CD4-positive, CD25-positive, alpha-beta regulatory T cell (primary cell): ENCODE measurements around the gene DNAJC28. TPM values are rescaled to one million over a fixed set of nuclear protein-coding genes. Genes with fewer than 3 reads are reported as not detected.

Source experiments
- ATAC-seq, 2 donors: fragments of 150-1000 bp; cut with Tn5 transposase; one replicate each; pipeline ENCODE4 v1.10.0; 2021; ENCODE audit warnings: low read depth in 2 of 2, moderate number of reproducible peaks in 2 of 2, moderate library complexity in 1 of 2
- DNase-seq, 3 donors: peaks; one replicate each; pipeline versions ENCODE4 v3.0.0 to v3.0.0-alpha.2; 2012 to 2022; ENCODE audit warnings: mixed read lengths in 1 of 3
- H3K27ac ChIP-seq: one replicate; pipeline ENCODE4 v1.7.0; 2013; ENCODE audit warnings: mild to moderate bottlenecking, low read length; ENCODE audit not compliant: insufficient read depth, poor library complexity, severe bottlenecking
- H3K27me3 ChIP-seq: one replicate; pipeline ENCODE4 v1.7.0; 2013; ENCODE audit warnings: low read length; ENCODE audit not compliant: control insufficient read depth, insufficient read depth
- H3K36me3 ChIP-seq: one replicate; pipeline ENCODE4 v1.7.0; 2013; ENCODE audit warnings: mild to moderate bottlenecking, low read length, moderate library complexity; ENCODE audit not compliant: control insufficient read depth, insufficient read depth
- H3K4me1 ChIP-seq: 2 replicates; pipeline ENCODE4 v1.7.0; 2013; ENCODE audit warnings: mild to moderate bottlenecking, low read length; ENCODE audit not compliant: insufficient read depth, control insufficient read depth, poor library complexity, severe bottlenecking
- H3K4me3 ChIP-seq: one replicate; pipeline ENCODE4 v1.7.0; 2013; ENCODE audit warnings: low read depth, mild to moderate bottlenecking, low read length, moderate library complexity
- H3K9me3 ChIP-seq, 2 experiments: 1 replicate in 1 of 2; 2 replicates in 1 of 2; pipeline ENCODE4 v1.7.0; 2013; ENCODE audit warnings: low read length in 2 of 2, mild to moderate bottlenecking in 1 of 2, moderate library complexity in 1 of 2; ENCODE audit not compliant: control insufficient read depth in 2 of 2
- H3K27ac Mint-ChIP-seq, 3 donors: one replicate each; pipeline ENCODE4 v1.8.0; 2020 to 2022; ENCODE audit warnings: mild to moderate bottlenecking in 3 of 3, mixed read lengths in 3 of 3, moderate library complexity in 2 of 3
- H3K27me3 Mint-ChIP-seq: one replicate; pipeline ENCODE4 v1.8.0; 2022; ENCODE audit warnings: mild to moderate bottlenecking, mixed read lengths
- H3K36me3 Mint-ChIP-seq: one replicate; pipeline ENCODE4 v1.8.0; 2020; ENCODE audit warnings: mixed read lengths
- H3K4me1 Mint-ChIP-seq, 4 donors: one replicate each; pipeline ENCODE4 v1.8.0; 2020 to 2022; ENCODE audit warnings: mixed read lengths in 4 of 4, mild to moderate bottlenecking in 1 of 4
- H3K4me3 Mint-ChIP-seq, 4 donors: one replicate each; pipeline ENCODE4 v1.8.0; 2020 to 2022; ENCODE audit warnings: mild to moderate bottlenecking in 4 of 4, mixed read lengths in 4 of 4, moderate library complexity in 3 of 4
- H3K9me3 Mint-ChIP-seq, 7 donors: one replicate each; pipeline ENCODE4 v1.8.0; 2020 to 2022; ENCODE audit warnings: mixed read lengths in 7 of 7, mild to moderate bottlenecking in 3 of 7, moderate library complexity in 2 of 7
- polyA plus RNA-seq, 4 donors: library from polyadenylated mRNA; unstranded; fragments of 300-500 nt; fragmentation: Illumina TruSeq; gene quantifications; one replicate each; pipeline ENCODE4 v1.2.3, GENCODE V29; 2021
- total RNA-seq: library from RNA; stranded (reverse); gene quantifications from one replicate; pipeline ENCODE4 v1.2.3, GENCODE V29; 2022

DNAJC28 gene
- total and polyA plus RNA-seq, 5 donors from 2014 or later: 0.17 to 0.78 (median 0.70) TPM

DNA sequence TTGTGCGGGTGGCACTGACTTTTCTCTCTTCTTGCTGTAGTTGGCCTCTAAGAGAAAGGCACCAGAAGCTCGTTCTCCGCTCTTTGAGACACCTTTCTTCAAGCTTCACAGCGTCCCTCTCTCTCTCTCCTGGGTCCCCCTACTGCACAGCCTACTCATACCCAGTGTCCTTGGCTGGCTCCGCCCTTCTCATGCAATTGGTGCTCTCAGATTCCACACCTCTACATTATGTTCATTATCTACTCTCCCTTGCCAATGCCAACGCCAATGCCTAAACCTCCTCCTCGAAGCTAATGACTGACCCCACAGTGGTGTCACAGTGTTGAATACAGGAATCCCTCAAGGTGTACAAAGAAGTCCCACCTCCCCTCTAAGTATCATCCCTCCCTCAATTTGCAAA lies 4.8 kb upstream of the DNAJC28 start:
- peaks cover 5% of the 10 kb centered on the region for H3K4me1 ChIP-seq
- DNase-seq (no peak), ATAC-seq (no peak)
- no peak overlapping the region for H3K27ac ChIP-seq
- no peaks in the 10 kb centered on the region for H3K36me3 ChIP-seq
- peaks cover 3 to 7% (median 5%) of the 10 kb centered on the region in 4 donors for H3K4me1 Mint-ChIP-seq
- peaks cover 16% of the 10 kb centered on the region for H3K27me3 Mint-ChIP-seq
- H3K27ac Mint-ChIP-seq: no peak overlapping the region
- no peaks in the 10 kb centered on the region for H3K36me3 Mint-ChIP-seq
- peak overlapping the region in 1 of 4 donors; percentile 2 for H3K4me3 Mint-ChIP-seq
- H3K4me3 ChIP-seq: no peak overlapping the region
- no peaks in the 10 kb centered on the region for H3K9me3 ChIP-seq
- peaks cover 0 to 1% (median 0%) of the 10 kb centered on the region in 7 donors for H3K9me3 Mint-ChIP-seq
- no peaks in the 10 kb centered on the region for H3K27me3 ChIP-seq

GRCh38 chr21:33495743-33496142 lies 4.2 kb upstream of the DNAJC28 start:
- H3K4me3 ChIP-seq: no peak overlapping the region
- H3K4me3 Mint-ChIP-seq: no peak overlapping the region
- peaks cover 3 to 10% (median 6%) of the 10 kb centered on the region in 4 donors for H3K4me1 Mint-ChIP-seq
- H3K27ac Mint-ChIP-seq: no peak overlapping the region
- H3K9me3 Mint-ChIP-seq: peaks cover 0 to 1% (median 0%) of the 10 kb centered on the region in 7 donors
- no peaks in the 10 kb centered on the region for H3K27me3 ChIP-seq
- DNase-seq (no peak), ATAC-seq (no peak)
- H3K36me3 Mint-ChIP-seq: no peaks in the 10 kb centered on the region
- peaks cover 10% of the 10 kb centered on the region for H3K4me1 ChIP-seq
- H3K36me3 ChIP-seq: no peaks in the 10 kb centered on the region
- no peak overlapping the region for H3K27ac ChIP-seq
- H3K27me3 Mint-ChIP-seq: peaks cover 16% of the 10 kb centered on the region
- no peaks in the 10 kb centered on the region for H3K9me3 ChIP-seq

DNA sequence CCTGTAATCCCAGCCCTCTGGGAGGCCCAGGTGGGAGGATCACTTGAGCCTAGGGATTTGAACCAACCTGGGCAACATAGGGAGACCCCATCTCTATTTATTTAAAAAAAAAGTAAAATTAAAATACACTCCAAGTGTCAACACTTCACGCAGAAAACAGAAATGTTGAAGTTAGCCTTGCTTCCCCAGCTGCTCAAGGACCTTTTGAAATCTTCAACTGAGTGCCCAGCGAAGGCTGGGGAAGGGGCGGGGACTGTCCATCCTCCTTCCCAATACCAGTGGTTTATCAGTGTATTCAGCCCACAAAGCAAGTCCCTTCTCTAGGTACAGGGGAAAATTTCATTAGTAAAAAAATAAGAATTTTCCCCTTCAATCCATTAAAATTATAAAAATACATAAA lies 2.2 kb upstream of the DNAJC28 start:
- peaks cover 3 to 14% (median 8%) of the 10 kb centered on the region in 4 donors for H3K4me1 Mint-ChIP-seq
- ATAC-seq (no peak), DNase-seq (no peak)
- peak overlapping the region in 1 of 4 donors; percentile 75 for H3K4me3 Mint-ChIP-seq
- H3K36me3 ChIP-seq: no peaks in the 10 kb centered on the region
- no peak overlapping the region for H3K27ac Mint-ChIP-seq
- no peaks in the 10 kb centered on the region for H3K27me3 ChIP-seq
- peaks cover 11% of the 10 kb centered on the region for H3K4me1 ChIP-seq
- peaks cover 0 to 1% (median 0%) of the 10 kb centered on the region in 7 donors for H3K9me3 Mint-ChIP-seq
- H3K27me3 Mint-ChIP-seq: peaks cover 20% of the 10 kb centered on the region
- no peaks in the 10 kb centered on the region for H3K9me3 ChIP-seq
- no peaks in the 10 kb centered on the region for H3K36me3 Mint-ChIP-seq
- H3K4me3 ChIP-seq: no peak overlapping the region
- H3K27ac ChIP-seq: no peak overlapping the region

- H3K4me1 Mint-ChIP-seq: peaks cover 3 to 14% (median 8%) of the 10 kb centered on the region in 4 donors
- H3K4me3 ChIP-seq: no peak overlapping the region
- H3K9me3 Mint-ChIP-seq: peaks cover 0 to 1% (median 0%) of the 10 kb centered on the region in 7 donors
- no peaks in the 10 kb centered on the region for H3K36me3 ChIP-seq
- no peak overlapping the region for H3K27ac Mint-ChIP-seq
- no peaks in the 10 kb centered on the region for H3K36me3 Mint-ChIP-seq
- no peaks in the 10 kb centered on the region for H3K27me3 ChIP-seq
- no peak overlapping the region for H3K27ac ChIP-seq
- peaks cover 25% of the 10 kb centered on the region for H3K27me3 Mint-ChIP-seq
- ATAC-seq (no peak), DNase-seq (no peak)
- H3K4me3 Mint-ChIP-seq: peak overlapping the region in 1 of 4 donors; percentile 73
- H3K4me1 ChIP-seq: peaks cover 11% of the 10 kb centered on the region
- H3K9me3 ChIP-seq: no peaks in the 10 kb centered on the region
Measured at GRCh38 chr21:33492571-33492970, 1.1 kb upstream of the DNAJC28 start.

DNA sequence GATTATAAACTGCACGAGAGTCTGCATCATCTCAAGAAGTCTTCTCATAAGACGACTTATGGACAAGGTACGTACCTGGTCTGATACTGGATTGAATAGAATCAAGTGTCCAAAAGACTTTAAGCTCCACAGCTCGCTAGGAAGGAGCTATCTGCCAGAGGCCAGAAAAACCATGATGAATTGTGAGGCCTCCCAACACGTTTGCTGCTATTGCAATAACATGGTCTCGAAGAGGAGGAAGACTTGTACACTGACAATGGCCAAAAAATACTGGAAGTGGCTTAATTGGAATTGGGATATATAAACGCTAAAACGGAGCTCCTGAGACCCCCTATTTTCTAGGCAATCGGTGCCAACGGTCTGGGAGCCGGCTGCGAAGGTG lies 534 bp downstream of the DNAJC28 start:
- Histone ChIP-seq H3K27me3 (no peaks in the 10 kb centered on the region), H3K4me3 (peak overlapping the region; percentile 83), H3K9me3 (no peaks in the 10 kb centered on the region), H3K36me3 (no peaks in the 10 kb centered on the region), H3K4me1 (peaks cover 11% of the 10 kb centered on the region), H3K27ac (no peak overlapping the region)
- DNase-seq (no peak), ATAC-seq (no peak)
- no peaks in the 10 kb centered on the region for H3K9me3 Mint-ChIP-seq
- peak overlapping the region; percentile 29 to 93 (median 92) for H3K27ac Mint-ChIP-seq
- peaks cover 25% of the 10 kb centered on the region for H3K27me3 Mint-ChIP-seq
- peaks cover 3 to 14% (median 8%) of the 10 kb centered on the region in 4 donors for H3K4me1 Mint-ChIP-seq
- peak overlapping the region; percentile 85 to 97 (median 92) for H3K4me3 Mint-ChIP-seq
- no peaks in the 10 kb centered on the region for H3K36me3 Mint-ChIP-seq

- H3K9me3 Mint-ChIP-seq: no peaks in the 10 kb centered on the region
- no peak for DNase-seq
- Histone ChIP-seq H3K27me3 (no peaks in the 10 kb centered on the region), H3K27ac (no peak overlapping the region), H3K9me3 (no peaks in the 10 kb centered on the region), H3K36me3 (no peaks in the 10 kb centered on the region), H3K4me1 (peaks cover 11% of the 10 kb centered on the region), H3K4me3 (no peak overlapping the region)
- H3K4me1 Mint-ChIP-seq: peaks cover 3 to 14% (median 8%) of the 10 kb centered on the region in 4 donors
- H3K27ac Mint-ChIP-seq: peak overlapping the region in 1 of 3 donors; percentile 18
- H3K27me3 Mint-ChIP-seq: peaks cover 21% of the 10 kb centered on the region
- H3K4me3 Mint-ChIP-seq: peak overlapping the region in 2 of 4 donors; percentile 64 to 85
- no peak for ATAC-seq
- no peaks in the 10 kb centered on the region for H3K36me3 Mint-ChIP-seq
Measured at GRCh38 chr21:33488936-33489335, 2.6 kb downstream of the DNAJC28 start.

- H3K27ac Mint-ChIP-seq: no peak overlapping the region
- ATAC-seq (no peak), DNase-seq (no peak)
- H3K36me3 ChIP-seq: no peaks in the 10 kb centered on the region
- H3K4me1 Mint-ChIP-seq: peaks cover 3 to 14% (median 8%) of the 10 kb centered on the region in 4 donors
- no peaks in the 10 kb centered on the region for H3K9me3 ChIP-seq
- H3K9me3 Mint-ChIP-seq: no peaks in the 10 kb centered on the region
- no peak overlapping the region for H3K4me3 Mint-ChIP-seq
- no peak overlapping the region for H3K27ac ChIP-seq
- H3K36me3 Mint-ChIP-seq: no peaks in the 10 kb centered on the region
- H3K4me1 ChIP-seq: peaks cover 11% of the 10 kb centered on the region
- peaks cover 22% of the 10 kb centered on the region for H3K27me3 Mint-ChIP-seq
- H3K27me3 ChIP-seq: no peaks in the 10 kb centered on the region
- H3K4me3 ChIP-seq: no peak overlapping the region
Measured at GRCh38 chr21:33487996-33488395, 3.5 kb downstream of the DNAJC28 start.

DNA sequence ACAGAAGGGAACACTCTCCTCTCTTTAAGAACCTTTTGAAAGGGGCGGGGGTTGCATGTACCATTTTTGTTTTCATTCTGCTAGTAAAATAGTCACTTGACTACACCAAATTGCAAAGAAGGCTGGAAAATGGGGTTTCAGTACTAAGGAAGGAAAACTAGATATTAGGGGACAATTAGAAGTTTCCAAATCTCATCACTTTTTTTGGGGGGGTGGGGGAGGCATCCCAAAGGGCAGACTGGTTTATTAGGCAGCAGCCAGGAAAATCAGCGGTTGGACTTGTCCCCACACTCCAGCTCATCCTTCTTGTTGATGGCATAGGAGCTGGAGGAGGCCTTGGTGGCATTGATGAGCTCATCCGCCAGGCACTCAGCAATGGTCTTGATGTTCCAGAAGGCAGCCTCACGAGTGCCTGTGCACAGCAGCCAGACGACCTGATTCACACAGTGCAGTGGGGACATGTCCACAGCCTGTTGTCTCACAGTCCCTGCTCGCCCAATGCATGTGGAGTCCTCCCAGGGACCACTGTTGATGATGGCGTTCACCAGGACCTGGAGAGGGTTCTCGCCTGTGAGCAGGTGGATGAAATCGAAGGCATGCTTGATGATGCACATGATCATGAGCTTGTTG lies 10.1 kb downstream of the DNAJC28 start:
- peaks cover 3% of the 10 kb centered on the region for H3K36me3 Mint-ChIP-seq
- no peak for DNase-seq
- no peak overlapping the region for H3K4me3 ChIP-seq
- no peaks in the 10 kb centered on the region for H3K9me3 Mint-ChIP-seq
- H3K36me3 ChIP-seq: no peaks in the 10 kb centered on the region
- H3K27ac Mint-ChIP-seq: peak overlapping the region in 1 of 3 donors; percentile 84
- no peak for ATAC-seq
- peaks cover 7 to 34% (median 12%) of the 10 kb centered on the region in 4 donors for H3K4me1 Mint-ChIP-seq
- H3K27me3 Mint-ChIP-seq: peaks cover 10% of the 10 kb centered on the region
- no peaks in the 10 kb centered on the region for H3K9me3 ChIP-seq
- H3K4me3 Mint-ChIP-seq: peak overlapping the region; percentile 81 to 99 (median 94)
- H3K27ac ChIP-seq: no peak overlapping the region
- no peaks in the 10 kb centered on the region for H3K27me3 ChIP-seq
- H3K4me1 ChIP-seq: peaks cover 16% of the 10 kb centered on the region
